DMS114 treated with DMSO at 0.1 percent for 48 hours (cell line): ENCODE measurements around the gene CPNE1.
"Not testable (repeated sequence)": the region's sequence is repeated elsewhere in the genome, so short reads cannot be mapped to it uniquely, and the experiment has no call there.

Experiments used
- DNase-seq: peaks from one replicate; lab custom pipeline; 2025; ENCODE audit not compliant: unreplicated experiment; lab: John Stamatoyannopoulos, UW

Gene CPNE1

DNA sequence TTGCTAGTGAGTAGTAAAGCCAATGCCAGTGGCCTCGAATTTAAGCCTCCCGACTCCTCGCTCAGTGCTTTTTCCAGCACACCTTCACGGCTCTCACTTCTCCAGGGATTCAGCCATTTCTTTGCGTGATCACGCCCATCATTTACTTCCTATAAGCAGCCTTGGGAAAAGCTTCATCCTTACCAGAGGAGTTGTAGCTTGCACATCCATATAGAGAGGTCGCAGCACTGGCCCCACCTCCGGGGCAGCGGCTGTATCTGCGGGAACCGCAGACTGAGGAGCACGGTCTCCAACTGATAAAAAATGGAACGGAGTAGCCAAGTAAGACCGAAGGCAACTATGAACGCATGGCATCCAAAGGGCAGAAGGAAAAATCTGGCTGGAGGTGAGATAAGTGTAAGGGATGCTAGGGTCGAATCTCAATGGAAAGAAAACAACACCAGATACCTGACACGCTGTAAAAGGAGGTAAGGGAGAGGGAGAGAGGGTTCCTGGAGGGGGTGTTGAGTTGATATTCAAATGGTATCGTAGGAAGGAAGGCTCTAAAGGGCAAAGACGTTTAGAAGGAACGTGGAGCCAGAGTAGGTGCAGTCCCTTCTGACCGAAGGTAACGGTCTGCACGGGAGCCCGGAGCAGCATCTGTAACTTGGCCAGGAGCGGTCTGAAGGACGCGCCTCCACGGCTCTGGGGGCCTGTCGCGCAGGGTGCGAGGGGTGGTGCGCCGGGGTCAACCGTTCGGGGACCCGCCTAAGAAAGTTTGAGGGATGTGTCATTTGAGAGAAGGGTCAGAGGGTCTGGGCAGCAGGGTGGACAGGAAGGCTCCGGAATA lies 33.8 kb upstream of the CPNE1 start:
- DNase-seq = no peak

DNA sequence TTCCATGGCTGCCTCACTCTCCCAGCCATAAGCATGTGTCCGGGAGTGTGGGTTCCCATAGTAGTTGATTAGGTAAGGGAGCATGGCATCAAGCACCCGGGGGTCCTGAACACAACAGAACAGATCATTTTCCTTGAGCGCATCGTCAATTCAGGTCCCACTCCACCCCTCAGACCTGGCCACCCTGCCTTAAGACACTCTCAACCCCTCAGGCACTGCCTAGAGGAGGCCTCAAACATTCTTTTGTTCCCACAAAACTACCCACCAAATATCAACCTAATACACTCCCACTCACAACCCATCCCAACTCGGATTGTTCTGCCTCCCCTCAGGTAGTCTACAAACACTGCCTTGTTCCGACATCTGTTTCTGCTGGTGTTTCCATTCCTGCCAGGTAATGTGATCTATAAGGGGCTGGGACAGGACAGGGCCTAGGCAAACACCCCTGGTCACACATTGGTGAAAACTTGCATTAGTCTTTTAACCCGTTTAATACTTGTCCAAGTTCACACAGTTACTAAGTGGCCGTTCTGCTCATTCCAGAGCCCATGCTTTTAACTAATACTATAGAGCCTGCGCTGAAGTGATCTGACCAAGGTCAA lies 33.1 kb upstream of the CPNE1 start:
- DNase-seq = no peak

DNA sequence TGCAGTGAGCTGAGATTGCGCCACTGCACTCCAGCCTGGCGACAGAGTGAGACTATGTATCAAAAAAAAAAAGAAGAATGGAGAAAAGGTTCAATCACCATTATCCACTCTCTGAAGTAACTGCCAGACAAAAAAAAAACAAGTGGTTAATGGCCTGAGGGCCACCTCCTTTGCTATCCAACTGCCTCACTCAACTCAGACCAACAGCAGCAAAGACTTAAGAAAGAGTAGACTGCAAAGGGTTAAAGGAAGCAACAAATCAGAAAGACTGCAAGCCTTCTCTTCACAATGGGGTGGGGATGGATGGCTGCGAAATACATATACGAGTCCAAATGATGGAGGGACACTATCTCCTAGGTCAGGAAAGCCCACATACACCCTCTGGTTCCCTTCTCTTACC lies 31.3 kb upstream of the CPNE1 start:
- DNase-seq = no peak

DNA sequence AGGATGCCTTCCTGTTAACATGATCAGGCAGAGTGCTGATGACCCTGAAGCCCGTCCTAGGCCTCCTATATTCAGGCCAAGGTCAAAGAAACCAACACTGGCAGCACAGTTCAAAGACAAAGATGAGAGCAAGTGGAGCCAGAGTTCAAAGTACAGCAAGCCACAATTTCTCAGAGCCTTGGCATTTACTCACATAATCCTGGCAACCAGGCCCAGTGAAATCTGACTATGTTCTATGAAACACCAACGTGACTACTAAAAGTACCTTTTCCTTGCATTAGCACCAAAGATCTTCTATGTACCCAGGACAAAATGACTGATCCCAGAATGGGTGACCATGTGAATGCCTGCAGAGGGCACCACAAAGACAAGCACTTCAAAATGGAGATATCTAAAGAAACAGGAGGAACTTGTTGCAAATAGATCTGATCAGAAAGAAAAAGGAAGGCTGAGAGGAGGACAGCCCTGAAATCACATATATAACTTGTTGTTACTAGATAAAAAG lies 30.6 kb upstream of the CPNE1 start:
- no peak for DNase-seq

DNA sequence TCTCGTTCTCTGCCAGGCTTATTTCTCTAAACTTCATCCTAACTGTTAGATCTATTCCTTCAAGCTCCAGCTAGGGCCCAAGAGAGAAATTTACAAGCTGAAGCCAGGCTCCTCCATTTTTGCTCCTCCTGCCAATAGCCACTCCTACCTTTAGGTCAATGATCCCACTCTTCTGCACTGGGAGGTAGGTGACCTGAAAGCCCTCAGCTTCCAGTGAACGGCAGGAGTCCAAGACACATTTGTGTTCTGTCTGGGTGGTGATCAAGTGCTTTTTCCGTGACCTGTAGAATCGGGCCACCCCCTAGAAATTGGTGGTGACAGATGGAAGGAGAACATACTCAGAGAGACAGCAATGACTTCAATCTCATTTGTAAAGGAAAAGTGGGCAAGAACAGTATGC lies 25.6 kb upstream of the CPNE1 start:
- no peak for DNase-seq

DNA sequence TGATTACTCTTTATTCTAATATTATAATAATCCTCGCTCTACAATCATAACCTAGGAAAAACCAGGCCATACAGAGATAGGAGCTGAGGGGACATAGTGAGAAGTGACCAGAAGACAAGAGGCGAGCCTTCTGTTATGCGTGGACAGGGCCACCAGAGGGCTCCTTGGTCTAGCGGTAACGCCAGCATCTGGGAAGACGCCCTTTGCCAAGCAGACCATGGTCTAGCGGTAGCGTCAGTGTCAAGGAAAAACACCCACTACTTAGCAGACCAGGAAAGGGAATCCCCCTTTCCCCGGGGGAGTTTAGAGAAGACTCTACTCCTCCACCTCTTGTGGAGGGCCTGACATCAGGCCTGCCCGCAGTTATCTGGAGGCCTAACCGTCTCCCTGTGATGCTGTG lies 22.2 kb upstream of the CPNE1 start:
- DNase-seq = not testable (repeated sequence)

DNA sequence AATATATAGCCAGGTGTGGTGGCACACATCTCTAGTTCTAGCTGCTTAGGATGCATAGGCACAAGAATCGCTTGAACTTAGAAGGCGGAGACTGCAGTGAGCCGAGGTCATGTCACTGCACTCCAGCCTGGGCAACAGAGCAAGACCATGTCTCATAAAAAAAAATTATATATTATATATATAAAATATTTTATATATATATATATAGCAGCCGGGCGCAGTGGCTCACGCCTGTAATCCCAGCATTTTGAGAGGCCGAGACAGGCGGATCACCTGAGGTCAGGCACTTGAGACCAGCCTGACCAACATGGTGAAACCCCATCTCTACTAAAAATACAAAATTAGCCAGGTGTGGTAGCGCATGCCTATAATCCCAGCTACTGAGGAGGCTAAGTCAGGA lies 20.7 kb upstream of the CPNE1 start:
- DNase-seq = not testable (repeated sequence)

DNA sequence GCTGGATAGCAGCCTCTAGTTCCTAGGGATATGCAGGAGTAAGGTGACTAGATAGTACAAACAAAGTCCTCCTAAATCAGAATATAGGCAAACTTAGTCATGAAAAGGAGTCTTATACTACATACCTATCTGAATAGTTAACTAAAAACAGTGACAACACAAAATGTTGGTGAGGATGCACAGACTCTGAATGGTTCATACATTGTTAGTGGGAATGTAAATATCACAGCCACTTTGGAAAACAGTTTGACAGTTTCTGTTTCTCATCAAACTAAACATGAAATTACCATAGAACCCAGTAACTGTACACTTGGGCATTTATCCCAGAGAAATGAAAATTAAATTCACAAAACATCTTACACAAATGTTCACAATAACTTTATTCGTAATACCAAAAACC lies 17.3 kb upstream of the CPNE1 start:
- DNase-seq = no peak

DNA sequence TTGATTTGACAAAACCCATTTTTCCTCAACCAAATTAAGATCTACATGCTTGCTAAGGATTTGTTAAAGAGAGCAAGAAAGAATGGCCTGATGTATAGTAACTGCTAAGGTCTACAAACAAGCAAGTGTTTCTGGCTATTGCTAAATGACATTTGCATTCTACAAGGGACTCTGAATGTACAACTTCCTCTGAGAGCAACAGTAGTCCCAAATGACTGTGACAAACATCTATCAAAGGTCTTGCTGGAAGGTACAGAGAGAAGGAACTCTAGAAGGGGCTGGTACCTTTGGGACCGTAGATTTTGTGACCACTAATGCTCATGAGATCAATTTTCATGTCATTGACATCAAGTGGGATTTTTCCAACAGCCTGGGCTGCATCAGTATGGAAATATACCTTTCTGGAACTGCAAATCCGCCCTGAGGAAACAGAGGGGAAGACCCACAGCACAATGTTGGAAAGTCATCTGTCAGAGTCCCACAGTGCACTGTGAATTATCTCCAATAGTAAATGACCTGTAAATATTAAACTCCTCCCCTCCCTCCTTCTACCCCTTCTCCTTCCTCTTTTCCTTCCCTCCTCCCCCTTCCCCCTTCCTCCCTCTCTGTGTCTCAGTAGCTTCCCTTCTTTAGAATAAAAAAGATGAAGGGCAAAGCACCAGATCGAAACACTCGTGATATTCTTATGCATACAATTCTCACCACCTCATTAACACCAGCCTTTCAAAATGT lies 15.9 kb upstream of the CPNE1 start:
- no peak for DNase-seq

DNA sequence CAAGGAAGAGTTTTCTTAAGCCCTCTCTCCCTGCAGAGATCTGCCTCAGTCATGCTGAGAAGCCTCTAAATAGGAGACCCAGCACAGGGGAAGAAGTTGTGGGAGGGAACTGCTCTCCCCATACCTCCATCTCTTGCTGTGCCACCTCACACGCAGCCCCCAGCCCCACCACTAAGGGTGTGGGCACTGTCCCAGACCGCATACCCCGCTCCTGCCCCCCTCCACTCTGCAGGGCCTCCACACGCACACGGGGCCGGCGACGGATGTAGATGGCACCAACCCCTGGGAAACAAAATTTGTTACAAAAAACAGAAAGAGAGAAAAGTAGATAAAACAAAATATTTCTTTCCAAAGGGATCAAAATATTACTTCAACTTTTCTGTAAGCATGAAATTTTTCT lies 10.2 kb upstream of the CPNE1 start:
- DNase-seq = no peak

DNA sequence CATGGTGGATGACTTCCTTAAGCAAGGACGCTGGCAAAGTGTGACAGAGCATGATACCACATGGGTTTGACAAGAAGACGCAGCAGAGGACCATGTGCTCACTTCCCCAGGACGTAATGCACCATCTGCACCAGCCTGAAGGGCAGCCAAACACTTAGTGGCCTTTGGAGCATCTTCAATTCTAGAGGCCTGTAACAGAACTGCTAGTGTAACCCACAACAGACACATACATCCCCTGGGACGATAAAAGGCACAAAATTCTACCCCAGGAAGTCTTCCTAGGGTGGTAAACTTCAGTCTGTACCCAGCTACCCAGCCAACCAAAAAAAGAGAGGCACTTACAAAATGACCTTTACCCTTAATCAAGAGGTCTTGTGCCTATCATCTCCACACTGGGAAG lies 9.2 kb upstream of the CPNE1 start:
- no peak for DNase-seq

DNA sequence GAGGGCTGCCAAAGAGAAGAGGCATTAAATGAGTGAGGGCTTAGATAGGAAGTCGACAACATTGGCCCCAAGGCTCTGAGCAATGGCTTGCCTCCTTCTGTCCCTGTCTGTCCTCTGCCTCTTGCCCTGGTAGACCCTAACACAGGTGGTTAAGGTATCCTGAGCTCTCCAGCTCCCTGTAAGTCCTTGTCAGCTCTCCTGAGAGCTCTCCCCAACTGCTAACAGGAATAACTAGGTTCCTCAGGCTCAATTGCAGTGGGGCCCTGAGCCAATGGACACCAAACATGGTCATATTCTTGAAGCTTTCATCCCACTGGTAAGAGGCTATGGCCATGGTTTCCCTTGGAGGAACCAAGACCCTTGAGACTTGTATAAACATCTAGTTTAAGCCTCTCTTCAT lies 5.0 kb upstream of the CPNE1 start:
- DNase-seq = no peak

DNA sequence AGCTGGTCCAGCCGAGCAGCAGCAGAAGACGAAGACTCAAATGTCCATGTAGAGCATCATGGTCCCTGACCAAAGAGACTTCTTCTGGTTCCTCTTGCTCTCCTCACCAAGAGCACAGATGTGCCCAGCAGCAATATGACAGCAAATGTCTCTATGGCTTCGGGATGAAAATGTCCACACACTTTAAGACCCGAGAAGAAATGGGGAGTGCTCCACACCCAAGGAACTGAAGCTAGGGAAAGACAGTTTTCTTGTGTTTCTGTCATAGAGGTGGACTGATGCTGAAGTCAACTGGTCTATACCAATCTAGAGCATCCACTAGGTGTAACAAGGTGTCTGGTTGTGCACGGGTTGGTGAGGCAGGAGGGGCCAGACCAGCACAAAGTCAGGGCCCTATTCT lies 4.5 kb upstream of the CPNE1 start:
- no peak for DNase-seq

DNA sequence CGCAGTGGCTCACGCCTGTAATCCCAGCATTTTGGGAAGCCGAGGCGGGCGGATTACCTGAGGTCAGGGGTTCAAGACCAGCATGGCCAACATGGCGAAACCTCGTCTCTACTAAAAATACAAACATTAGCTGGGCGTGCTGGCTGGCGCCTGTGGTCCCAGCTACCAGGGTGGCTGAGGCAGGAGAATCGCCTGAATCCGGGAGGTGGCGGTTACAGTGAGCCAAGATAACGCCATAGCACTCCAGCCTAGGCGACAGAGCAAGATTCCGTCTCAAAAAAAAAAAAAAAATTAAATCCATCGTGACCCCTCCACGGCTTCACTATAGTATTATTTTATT lies 1.2 kb upstream of the CPNE1 start:
- DNase-seq = no peak

DNA sequence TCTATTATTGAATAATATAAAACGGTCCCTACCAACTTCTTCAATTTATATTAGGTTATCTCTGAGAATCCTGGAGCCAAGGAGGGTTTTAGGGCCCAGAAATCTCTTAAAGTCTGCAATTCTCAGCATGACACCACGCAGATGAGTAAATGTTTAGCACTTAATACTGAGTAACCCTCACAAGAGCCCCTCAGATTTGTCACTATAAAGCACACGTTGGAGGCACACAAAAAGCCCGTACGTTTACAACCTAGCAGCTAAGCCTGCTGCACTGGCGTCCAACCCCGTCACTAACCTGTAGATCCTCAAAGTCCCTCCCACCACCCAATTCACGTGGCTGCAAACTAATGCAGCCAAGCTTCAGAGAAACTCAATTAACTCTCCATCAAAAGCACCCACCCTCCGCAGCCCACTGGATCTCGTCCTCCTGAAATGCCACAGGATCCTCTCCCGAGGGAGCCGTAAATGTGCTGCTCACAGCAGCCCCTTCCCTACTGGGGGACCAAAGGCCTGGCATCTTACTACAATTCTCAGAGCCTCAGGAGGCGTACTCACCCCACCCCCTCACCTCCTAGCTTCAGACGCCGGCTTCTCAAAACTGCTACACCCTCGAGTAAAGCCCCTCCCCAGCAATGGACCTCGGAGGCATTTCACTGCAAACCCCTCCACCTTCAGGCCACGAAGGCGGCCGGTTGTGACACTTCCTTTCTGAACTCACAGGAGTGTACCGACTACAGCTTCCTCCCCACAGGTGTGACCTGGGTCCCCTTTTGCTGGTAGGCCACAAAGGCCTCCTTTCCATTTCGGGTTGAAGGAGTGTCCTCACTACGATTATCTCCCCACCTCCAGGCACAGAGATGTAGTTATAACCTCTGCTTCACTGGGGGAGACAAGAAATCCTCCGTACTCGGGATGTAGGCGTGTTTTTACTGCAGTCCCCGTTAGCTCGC lies 909 bp downstream of the CPNE1 start:
- peak; percentile 17 for DNase-seq

DNA sequence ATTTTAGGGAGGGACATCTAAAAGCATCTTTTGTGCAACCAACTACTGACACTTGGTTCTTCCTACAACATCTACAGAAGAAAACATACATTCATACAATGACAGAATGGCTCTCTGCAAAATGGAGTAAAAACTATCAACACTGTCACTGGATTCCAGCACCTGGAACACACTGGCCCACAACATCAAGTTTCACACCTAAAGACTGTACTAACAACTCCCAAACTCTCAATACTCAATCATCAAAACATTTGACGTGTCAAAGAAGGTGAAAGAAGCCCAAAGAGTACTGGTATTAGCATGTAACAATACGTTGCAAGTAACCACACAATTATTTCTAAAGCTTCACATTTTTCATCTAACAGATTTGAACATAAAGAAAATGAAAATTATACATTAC lies 2.1 kb downstream of the CPNE1 start:
- DNase-seq = no peak

DNA sequence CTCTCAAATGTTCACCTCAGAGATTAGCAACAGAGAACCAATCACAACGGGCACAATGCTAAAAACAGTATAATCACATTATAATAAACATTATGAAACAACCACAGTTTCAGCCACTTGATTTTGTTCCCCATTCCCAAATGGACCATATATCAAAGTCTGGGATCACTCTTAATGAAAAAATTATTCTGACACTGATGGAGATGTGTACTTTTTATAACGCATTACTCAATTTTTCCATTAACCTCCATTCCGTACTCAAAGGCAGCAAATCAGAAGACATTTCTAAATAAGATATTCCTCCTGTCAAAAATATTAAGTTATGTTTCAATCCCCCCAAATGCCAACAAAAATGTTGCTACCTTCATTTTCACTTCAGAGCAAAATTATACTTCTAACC lies 2.8 kb downstream of the CPNE1 start:
- no peak for DNase-seq

DNA sequence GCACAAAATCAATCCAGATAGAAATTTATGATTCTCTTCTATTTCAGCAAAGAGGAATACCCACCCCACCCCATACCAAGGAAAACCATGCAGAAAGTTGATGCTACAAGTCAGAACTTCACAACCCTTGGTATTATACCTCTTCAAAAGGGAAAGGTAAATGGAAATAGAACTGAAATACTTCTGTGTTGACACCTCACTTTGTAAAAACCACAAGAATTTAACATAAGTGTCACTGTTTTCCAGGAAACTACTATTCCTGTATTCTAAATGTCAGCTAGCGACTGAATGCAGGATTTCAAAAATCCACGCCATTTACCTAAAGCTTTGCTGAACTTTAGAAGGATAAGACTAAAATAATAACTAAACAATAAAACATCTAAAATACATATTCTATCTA lies 3.6 kb downstream of the CPNE1 start:
- no peak for DNase-seq

DNA sequence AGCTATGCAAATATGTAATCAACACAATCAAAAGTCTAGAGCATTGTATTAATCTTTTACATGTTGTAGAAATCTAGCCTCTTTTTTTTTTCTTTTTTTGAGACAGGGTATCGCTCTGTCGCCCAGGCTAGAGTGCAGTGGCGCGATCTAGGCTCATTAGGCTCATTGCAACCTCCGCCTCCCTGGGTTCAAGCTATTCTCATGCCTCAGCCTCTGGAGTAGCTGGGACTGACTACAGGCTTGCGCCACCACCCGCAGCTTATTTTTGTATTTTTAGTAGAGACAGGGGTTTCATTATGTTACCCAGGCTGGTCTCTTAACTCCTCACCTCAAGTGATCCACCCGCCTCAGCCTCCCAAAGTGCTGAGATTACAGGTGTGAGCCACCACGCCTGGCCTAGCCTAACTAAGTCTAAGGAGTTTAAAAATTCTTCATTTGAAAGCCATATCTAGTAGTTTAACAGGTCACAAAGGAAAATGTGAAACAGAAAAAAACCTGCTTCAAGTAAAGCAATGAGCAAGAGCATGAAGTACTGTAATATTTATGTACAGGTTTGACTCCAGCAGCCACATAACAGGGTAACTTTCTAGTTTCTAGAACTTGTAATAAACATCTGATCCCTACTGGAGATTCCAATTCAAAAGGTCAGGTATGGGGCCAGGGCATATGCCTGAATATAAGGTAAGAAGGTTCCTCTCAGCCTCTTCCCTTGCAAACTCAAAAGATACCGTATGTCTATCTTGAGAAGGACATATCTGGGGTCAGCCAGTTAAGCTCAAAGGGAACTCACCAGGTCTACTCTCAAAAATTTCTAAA lies 4.4 kb downstream of the CPNE1 start:
- no peak for DNase-seq

DNA sequence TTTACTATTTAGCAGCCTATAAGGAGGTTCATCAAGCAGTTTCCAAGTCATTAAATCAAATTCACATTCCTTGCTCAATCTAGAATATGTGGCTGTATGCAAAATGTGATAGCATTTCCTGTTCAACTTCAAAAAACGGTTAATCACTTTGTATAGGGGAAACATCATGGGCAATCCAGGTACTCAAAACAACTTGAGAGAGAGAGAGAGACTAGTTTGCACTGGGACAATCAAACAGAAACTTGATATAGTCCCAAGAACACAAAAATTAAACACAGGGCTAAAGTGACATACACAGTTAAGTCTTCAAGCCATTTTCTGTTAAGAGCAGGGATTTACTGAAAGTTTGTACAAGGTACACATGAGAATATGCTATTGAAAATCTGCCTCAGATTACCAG lies 7.4 kb downstream of the CPNE1 start:
- DNase-seq = no peak
